DMS153 treated with DMSO at 0.1 percent for 48 hours (cell line): ENCODE data around the gene SLC66A3.

Experiments used
- DNase-seq: peaks from one replicate; lab custom pipeline; 2025; ENCODE audit not compliant: unreplicated experiment; lab: John Stamatoyannopoulos, UW

The SLC66A3 gene

DNA sequence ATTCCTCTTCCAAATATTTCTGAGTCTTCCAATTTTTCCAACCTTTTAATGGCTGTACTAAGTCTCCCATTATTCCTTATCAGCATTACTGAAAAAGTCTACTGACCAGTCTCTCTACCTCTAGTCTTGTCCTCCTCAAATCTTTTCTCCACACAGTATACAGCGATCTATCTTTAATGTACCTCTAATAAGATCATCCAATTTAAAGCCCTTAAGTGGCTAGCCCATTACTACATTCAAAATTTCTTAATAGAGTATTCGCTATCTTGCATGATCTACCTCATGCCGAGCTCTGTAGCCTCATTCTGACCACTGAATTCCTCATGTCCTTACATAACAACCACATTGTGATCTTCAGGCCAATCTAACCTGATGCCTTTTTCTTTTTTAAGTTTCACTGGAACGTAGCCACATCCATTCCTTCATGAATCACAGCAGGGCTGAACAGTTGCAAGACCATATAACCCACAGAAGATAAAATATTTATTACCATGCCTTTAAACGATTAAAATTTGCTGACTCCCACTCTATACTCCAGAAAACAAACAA lies 57.9 kb downstream of the SLC66A3 start:
- DNase-seq: no peak

DNA sequence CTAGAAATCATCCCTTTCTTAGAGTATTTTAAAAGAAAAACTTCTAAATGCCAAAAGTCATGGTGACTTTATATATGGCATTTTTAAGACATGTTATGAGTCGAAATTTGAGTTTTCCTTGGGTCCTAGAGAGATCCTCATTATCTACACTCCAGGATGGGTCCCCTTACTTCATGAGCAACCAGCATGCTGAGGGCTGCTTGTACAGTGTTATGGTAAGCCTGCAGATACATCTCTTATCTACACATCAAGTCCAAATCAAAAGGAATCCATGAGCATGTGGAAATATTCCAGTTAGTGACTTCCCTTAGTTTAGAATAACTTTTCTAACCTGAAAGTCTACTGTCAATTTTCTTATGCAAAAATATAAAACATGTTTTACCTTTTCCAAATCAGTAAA lies 58.7 kb downstream of the SLC66A3 start:
- no peak for DNase-seq

DNA sequence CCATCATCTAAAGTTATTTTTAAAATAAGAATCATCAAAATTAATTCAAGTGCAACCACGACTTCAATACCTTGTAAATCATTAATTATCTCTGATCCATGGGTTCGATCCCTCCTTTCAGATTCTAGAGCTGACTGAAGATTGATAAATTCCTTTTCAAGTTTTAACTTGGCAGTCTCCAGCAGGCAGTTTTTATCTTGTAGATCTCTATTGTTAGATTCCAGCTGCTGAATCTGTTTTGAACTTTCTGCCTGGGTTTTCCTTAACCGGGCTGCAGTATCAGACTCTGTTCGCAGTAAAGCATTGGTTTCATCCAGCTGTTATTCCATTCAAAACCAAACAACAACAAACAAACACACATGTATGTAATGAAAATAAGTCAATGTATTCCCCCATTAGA lies 59.5 kb downstream of the SLC66A3 start:
- DNase-seq: no peak

DNA sequence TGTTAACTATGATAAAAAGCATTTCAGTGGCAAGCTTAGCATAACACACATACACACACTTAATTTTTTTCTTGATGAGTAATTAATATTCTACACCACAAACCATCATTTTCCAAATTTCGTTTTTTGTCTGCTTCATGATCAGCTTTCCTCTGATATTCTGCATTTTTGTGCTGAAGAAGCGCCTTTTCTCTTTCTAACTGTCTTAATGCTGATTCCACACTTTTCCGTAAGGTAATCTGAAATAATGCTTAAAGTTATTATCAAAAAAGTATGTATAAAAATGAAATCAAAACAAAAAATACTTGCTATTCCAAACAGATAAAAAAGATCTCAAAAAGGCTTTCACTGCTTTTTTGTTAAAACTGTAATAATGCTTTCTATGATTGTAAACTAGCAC lies 60.1 kb downstream of the SLC66A3 start:
- DNase-seq: no peak

DNA sequence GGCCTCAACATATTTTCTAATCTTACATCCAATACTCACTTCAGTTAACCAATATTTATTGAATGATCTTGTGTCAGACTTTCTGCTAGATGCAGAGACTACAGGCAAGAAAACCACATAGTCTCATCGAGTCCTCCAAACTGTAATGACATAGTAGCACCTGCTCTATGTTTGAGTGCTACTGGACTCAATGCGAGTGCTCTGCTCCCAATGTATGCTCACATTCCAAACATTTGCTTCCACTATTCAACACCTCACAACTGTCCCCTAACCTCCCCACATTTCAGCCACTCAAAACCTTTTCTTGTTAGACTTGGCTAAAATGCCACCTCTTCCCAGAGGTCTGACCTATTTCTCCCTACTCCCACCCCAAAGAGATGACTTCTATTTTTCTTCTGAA lies 65.2 kb downstream of the SLC66A3 start:
- no peak for DNase-seq

DNA sequence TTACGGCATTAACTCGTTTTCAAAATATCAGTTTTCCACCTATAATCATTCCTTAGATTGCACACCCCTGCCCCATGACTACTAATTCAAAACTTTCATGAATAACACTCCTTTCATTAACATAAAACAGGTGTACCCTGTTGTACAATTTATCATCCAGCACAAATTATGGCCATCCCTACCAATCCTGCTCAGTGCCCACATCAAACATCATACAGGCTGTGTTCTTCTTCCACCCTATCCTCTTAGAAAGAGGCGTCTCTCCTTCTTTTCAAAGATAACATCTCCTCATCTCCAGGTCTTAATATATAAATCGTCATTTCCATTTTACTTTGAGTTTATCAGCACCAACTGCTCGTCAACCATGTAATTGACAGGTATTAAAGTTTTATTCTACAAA lies 67.6 kb downstream of the SLC66A3 start:
- no peak for DNase-seq

DNA sequence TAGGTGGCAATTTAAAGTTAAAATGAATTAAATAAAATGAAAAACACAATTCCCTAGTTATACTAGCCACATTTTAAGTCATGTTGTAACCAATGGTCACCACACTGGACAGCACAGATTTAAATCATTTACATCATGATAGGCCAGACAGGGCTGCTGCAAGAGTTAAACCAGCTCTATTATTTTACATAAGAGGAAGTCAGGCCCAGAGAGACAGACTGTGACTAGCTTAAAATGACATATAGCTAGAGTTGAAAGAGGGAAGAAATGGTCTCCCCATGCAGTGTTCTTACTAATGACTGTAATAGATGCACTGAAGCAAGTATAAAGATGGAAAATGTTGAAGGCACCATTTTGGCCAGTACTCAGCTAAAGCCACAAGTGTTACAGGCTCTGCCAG lies 69.6 kb downstream of the SLC66A3 start:
- no peak for DNase-seq

DNA sequence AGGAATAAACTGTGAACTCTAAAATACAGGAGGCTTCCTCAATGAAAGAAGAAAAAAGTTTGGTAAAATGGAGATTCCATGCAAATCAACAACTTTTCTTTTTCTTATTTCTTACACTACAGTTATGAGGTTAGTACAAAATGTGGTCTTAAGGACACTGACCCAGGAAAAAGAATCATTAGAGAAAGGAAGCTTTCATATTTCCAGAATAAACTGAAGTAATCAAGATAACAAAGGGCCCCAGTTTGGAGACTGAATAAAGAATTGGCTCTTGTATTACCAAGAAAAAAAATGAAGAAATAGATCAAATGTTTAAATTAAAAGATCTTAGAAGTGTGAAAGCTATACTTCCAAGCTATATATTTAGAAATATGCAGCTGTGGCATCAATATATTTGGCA lies 72.3 kb downstream of the SLC66A3 start:
- no peak for DNase-seq
